H1 (cell line): ENCODE data around the gene C11orf65. TPM values are rescaled to one million over a fixed set of nuclear protein-coding genes. Genes with fewer than 3 reads are reported as not detected.
"Not testable (repeated sequence)": the region's sequence is repeated elsewhere in the genome, so short reads cannot be mapped to it uniquely, and the experiment has no call there.

ENCODE experiments used
- CTCF ChIA-PET: fragments of 300-600 bp; sonication (Branson Sonifier 250); formaldehyde crosslinking; loops from one replicate; lab custom pipeline; 2021; ENCODE audit not compliant: partially characterized antibody; lab: Charles Lee
- POLR2A ChIA-PET: fragments of 300-600 bp; sonication (Branson Sonifier 250); formaldehyde crosslinking; loops from one replicate; lab custom pipeline; 2021; ENCODE audit warnings: inconsistent platforms; ENCODE audit not compliant: partially characterized antibody; lab: Charles Lee
- DNase-seq, 2 experiments: peaks; one replicate each; pipeline versions ENCODE4 v3.0.0 to v3.0.0-alpha.2; 2010 to 2022; ENCODE audit warnings: low spot score in 2 of 2, low read depth in 1 of 2, mixed read lengths in 1 of 2
- FAIRE-seq: peaks from 2 replicates; lab custom pipeline; 2011; peaks lifted over from hg19 to GRCh38; lab: Jason Lieb, UNC
- H2AFZ ChIP-seq: 2 replicates; pipeline ENCODE4 v1.8.1; 2012; ENCODE audit warnings: low read length, inconsistent platforms
- H2AK5ac ChIP-seq: 2 replicates; pipeline ENCODE4 v1.6.1; 2013; ENCODE audit warnings: low read depth, low read length
- H2BK120ac ChIP-seq: replicated peaks from 2 replicates; pipeline ENCODE3; 2013; ENCODE audit warnings: low read depth, low read length, inconsistent platforms
- H2BK12ac ChIP-seq: 2 replicates; pipeline ENCODE4 v1.6.1; 2013; ENCODE audit warnings: low read depth, low read length
- H2BK15ac ChIP-seq: 2 replicates; pipeline ENCODE4 v1.6.1; 2013; ENCODE audit warnings: low read length
- H2BK20ac ChIP-seq: 2 replicates; pipeline ENCODE4 v1.6.1; 2013; ENCODE audit warnings: low read length
- H2BK5ac ChIP-seq: 2 replicates; pipeline ENCODE4 v1.6.1; 2013; ENCODE audit warnings: low read depth, low read length
- H3K14ac ChIP-seq: 2 replicates; pipeline ENCODE4 v1.6.1; 2013; ENCODE audit warnings: inconsistent platforms; ENCODE audit not compliant: insufficient read length
- H3K18ac ChIP-seq: 2 replicates; pipeline ENCODE4 v1.6.1; 2013; ENCODE audit warnings: low read length; ENCODE audit errors: extremely low read depth
- H3K23ac ChIP-seq: 2 replicates; pipeline ENCODE4 v1.6.1; 2013; ENCODE audit warnings: inconsistent platforms; ENCODE audit not compliant: insufficient read length
- H3K23me2 ChIP-seq: 2 replicates; pipeline ENCODE4 v1.6.1; 2013; ENCODE audit warnings: low read depth, low read length
- H3K27ac ChIP-seq: 2 replicates; pipeline ENCODE4 v1.6.1; 2011; ENCODE audit warnings: low read depth, low read length, inconsistent platforms
- H3K27me3 ChIP-seq, 4 experiments: replicated peaks in 1 of 4; 1 replicate in 1 of 4; 2 replicates in 3 of 4; pipeline versions ENCODE4 v1.6.1 to v1.8.1; 2011 to 2013; ENCODE audit warnings: low read length in 3 of 4, mild to moderate bottlenecking in 3 of 4, inconsistent platforms in 2 of 4, mixed read lengths in 2 of 4, moderate library complexity in 1 of 4; ENCODE audit not compliant: control insufficient read depth in 3 of 4, insufficient read depth in 3 of 4; ENCODE audit errors: extremely low read depth in 1 of 4
- H3K36me3 ChIP-seq, 4 experiments: 2 replicates each; pipeline versions ENCODE4 v1.6.1 to v1.8.1; 2011 to 2013; ENCODE audit warnings: mild to moderate bottlenecking in 4 of 4, low read length in 3 of 4, moderate library complexity in 2 of 4, control low read depth in 1 of 4, inconsistent platforms in 1 of 4; ENCODE audit not compliant: insufficient read depth in 4 of 4, control insufficient read depth in 2 of 4
- H3K4ac ChIP-seq: replicated peaks from 2 replicates; pipeline ENCODE3; 2013; ENCODE audit warnings: low read length, low read depth, mixed read lengths, inconsistent platforms; ENCODE audit not compliant: insufficient read length
- H3K4me1 ChIP-seq, 4 experiments: replicated peaks in 1 of 4; 1 replicate in 1 of 4; 2 replicates in 3 of 4; pipeline versions ENCODE4 v1.6.1 to v1.8.1; 2011 to 2013; ENCODE audit warnings: low read length in 3 of 4, inconsistent platforms in 2 of 4, mixed read lengths in 1 of 4; ENCODE audit not compliant: insufficient read depth in 4 of 4, control insufficient read depth in 3 of 4
- H3K4me2 ChIP-seq, 2 experiments: 2 replicates each; pipeline versions ENCODE4 v1.6.1 to v1.8.1; 2011 to 2013; ENCODE audit warnings: low read depth in 2 of 2, low read length in 2 of 2, control low read depth in 1 of 2, inconsistent platforms in 1 of 2, mild to moderate bottlenecking in 1 of 2; ENCODE audit not compliant: insufficient read depth in 1 of 2
- H3K4me3 ChIP-seq, 4 experiments: fragments of 200-600, 300-600 bp in 1 of 4; sonication (generic), shearing (Covaris generic), sonication (Bioruptor Twin) in 1 of 4; 2 replicates each; pipeline versions ENCODE4 v1.5.1 to v1.8.1; 2011 to 2016; ENCODE audit warnings: low read length in 4 of 4, low read depth in 3 of 4, control low read depth in 2 of 4, inconsistent platforms in 2 of 4, mild to moderate bottlenecking in 2 of 4, mixed read lengths in 1 of 4, moderate library complexity in 1 of 4; ENCODE audit not compliant: insufficient read depth in 2 of 4; ENCODE audit errors: extremely low read depth in 1 of 4
- H3K56ac ChIP-seq: replicated peaks from 2 replicates; pipeline ENCODE3; 2013; ENCODE audit warnings: low read depth, mild to moderate bottlenecking, mixed read lengths, low read length, inconsistent platforms; ENCODE audit not compliant: insufficient read length
- H3K79me1 ChIP-seq: 2 replicates; pipeline ENCODE4 v1.6.1; 2013; ENCODE audit warnings: low read depth, low read length, control low read depth
- H3K79me2 ChIP-seq, 2 experiments: 2 replicates each; pipeline versions ENCODE4 v1.6.1 to v1.8.1; 2012 to 2013; ENCODE audit warnings: low read length in 2 of 2, mild to moderate bottlenecking in 2 of 2, inconsistent platforms in 1 of 2; ENCODE audit not compliant: insufficient read depth in 2 of 2, control insufficient read depth in 1 of 2
- H3K9ac ChIP-seq, 4 experiments: replicated peaks in 1 of 4; 1 replicate in 1 of 4; 2 replicates in 3 of 4; pipeline versions ENCODE4 v1.6.1 to v1.8.1; 2011 to 2013; ENCODE audit warnings: low read depth in 3 of 4, low read length in 3 of 4, control low read depth in 2 of 4, mild to moderate bottlenecking in 2 of 4, moderate library complexity in 2 of 4, inconsistent platforms in 1 of 4; ENCODE audit errors: extremely low read depth in 1 of 4
- H3K9me3 ChIP-seq, 2 experiments: 2 replicates each; pipeline versions ENCODE4 v1.6.1 to v1.8.1; 2012 to 2013; ENCODE audit warnings: mild to moderate bottlenecking in 2 of 2, moderate library complexity in 2 of 2, control low read depth in 1 of 2, inconsistent platforms in 1 of 2, low read depth in 1 of 2, low read length in 1 of 2, mixed read lengths in 1 of 2; ENCODE audit not compliant: insufficient read depth in 2 of 2
- H4K20me1 ChIP-seq, 2 experiments: replicated peaks in 1 of 2; 2 replicates each; pipeline versions ENCODE3 to v1.8.1; 2011 to 2013; ENCODE audit warnings: inconsistent platforms in 2 of 2, low read length in 2 of 2, mild to moderate bottlenecking in 1 of 2; ENCODE audit not compliant: insufficient read depth in 2 of 2, control insufficient read depth in 1 of 2
- H4K5ac ChIP-seq: 2 replicates; pipeline ENCODE4 v1.6.1; 2013; ENCODE audit warnings: low read length, low read depth, mixed read lengths, inconsistent platforms; ENCODE audit not compliant: insufficient read length
- H4K8ac ChIP-seq: 2 replicates; pipeline ENCODE4 v1.8.0; 2013; ENCODE audit warnings: mild to moderate bottlenecking, moderate library complexity, low read length, inconsistent platforms; ENCODE audit not compliant: insufficient read depth; ENCODE audit errors: extremely low read depth
- H4K91ac ChIP-seq: replicated peaks from 2 replicates; pipeline ENCODE3; 2013; ENCODE audit warnings: low read length, mixed read lengths, inconsistent platforms; ENCODE audit not compliant: insufficient read length
- CTCF ChIP-seq, 3 experiments: IDR thresholded peaks; 1 replicate in 2 of 3; 2 replicates in 1 of 3; pipeline versions ENCODE4 v1.5.1 to v1.6.1; 2011; ENCODE audit warnings: low read length in 3 of 3, mild to moderate bottlenecking in 3 of 3, inconsistent platforms in 2 of 3, low read depth in 1 of 3, moderate library complexity in 1 of 3; ENCODE audit not compliant: insufficient read depth in 1 of 3; ENCODE audit errors: control extremely low read depth in 1 of 3
- RAD21 ChIP-seq, 2 experiments: IDR thresholded peaks in 1 of 2; conservative IDR thresholded peaks in 1 of 2; 2 replicates each; pipeline ENCODE4 v1.6.1; 2011; ENCODE audit warnings: low read depth in 2 of 2, low read length in 2 of 2, improper control_type of control experiment in 1 of 2, inconsistent platforms in 1 of 2, mild to moderate bottlenecking in 1 of 2, moderate library complexity in 1 of 2
- WGBS, 2 experiments: shearing (Covaris generic) in 1 of 2; methylation state at CpG; one replicate each; pipeline versions ENCODE4 v1.1.6 to v1.1.7; 2013 to 2015; ENCODE audit warnings: low lambda C conversion rate in 2 of 2, mixed read lengths in 2 of 2, inconsistent platforms in 1 of 2, low coverage in 1 of 2, missing lambda C conversion rate in 1 of 2; ENCODE audit not compliant: insufficient replicate concordance in 2 of 2, insufficient coverage in 1 of 2, insufficient read length in 1 of 2; ENCODE audit errors: extremely low coverage in 1 of 2, missing lambda C conversion rate in 1 of 2; 5-methylcytosine and 5-hydroxymethylcytosine counted together
- polyA plus RNA-seq, 7 experiments: library from polyadenylated mRNA; depleted of rRNA in 3 of 7; stranded (reverse) in 5 of 7; unstranded in 2 of 7; fragments of >200 nt in 5 of 7; fragments of 200-250 nt in 2 of 7; gene quantifications; 1 replicate in 5 of 7; 2 replicates in 1 of 7; 4 replicates in 1 of 7; pipeline versions ENCODE4 v1.2.1 to v1.2.3, GENCODE V29; 2011 to 2013; ENCODE audit warnings: missing spikeins in 2 of 7, mixed read lengths in 2 of 7
- total RNA-seq: library from RNA; stranded (reverse); fragmentation: NEBNext Ultra II Directional; extraction: Animal tissue kit (Norgen Biotek cat#: 25700); gene quantifications from 2 replicates; pipeline ENCODE4 v1.2.1, GENCODE V29; 2021

C11orf65 gene
- total and polyA plus RNA-seq, 2 of the 8 experiments (the other 6 are each of a cell fraction or from before 2014, with no cell fraction given): 0.14 to 0.22 TPM

DNA sequence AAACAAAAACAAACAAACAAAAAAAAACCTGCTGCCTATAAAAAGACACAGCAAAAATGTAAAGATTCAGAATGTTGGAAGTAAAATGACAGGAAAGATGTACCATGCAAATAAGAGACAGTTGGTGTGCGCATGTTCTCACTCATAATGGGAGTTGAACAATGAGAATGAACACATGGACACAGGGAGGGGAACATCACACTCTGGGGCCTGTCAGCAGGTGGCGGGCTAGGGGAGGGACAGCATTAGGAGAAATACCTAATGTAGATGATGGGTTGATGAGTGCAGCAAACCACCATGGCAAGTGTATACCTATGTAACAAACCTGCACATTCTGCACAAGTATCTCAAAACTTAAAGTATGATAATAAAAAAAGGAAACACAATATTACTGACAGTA, 49.8 kb downstream of the C11orf65 start:
- H2BK20ac ChIP-seq, H2BK120ac ChIP-seq, H3K36me3 ChIP-seq, H3K9me3 ChIP-seq, CTCF ChIA-PET, H3K4me2 ChIP-seq, H3K14ac ChIP-seq, FAIRE-seq, H3K79me1 ChIP-seq, H2BK5ac ChIP-seq, H3K9ac ChIP-seq, H2AK5ac ChIP-seq, DNase-seq, H4K20me1 ChIP-seq, H3K27me3 ChIP-seq, H3K27ac ChIP-seq, H4K8ac ChIP-seq, H2BK12ac ChIP-seq, H2AFZ ChIP-seq, H3K79me2 ChIP-seq, H3K23ac ChIP-seq, H3K23me2 ChIP-seq, H4K5ac ChIP-seq, H3K18ac ChIP-seq, H4K91ac ChIP-seq, H3K4me1 ChIP-seq, H3K4me3 ChIP-seq, H3K4ac ChIP-seq, H3K56ac ChIP-seq, H2BK15ac ChIP-seq, POLR2A ChIA-PET: not testable (repeated sequence)
- TF ChIP-seq CTCF (IDR thresholded peaks at IDR 0.05; ENCODE audit: control extremely low read depth in 1 of 3, insufficient read depth in 1 of 3, low read depth in 1 of 3, low read length in 3 of 3) (peak in 2 of 3 experiments; percentile 26 to 32; a peak in 2 of 4 replicates), RAD21 (IDR thresholded peaks at IDR 0.05 in 1 of 2, conservative IDR thresholded peaks at IDR 0.05 in 1 of 2; ENCODE audit: low read depth in 2 of 2, low read length in 2 of 2) (peak; percentile 25 to 29; a peak in 3 of 4 replicates)
- 76% methylated on average over 2 of the region's 2 CpGs; no CpG with 5 or more reads in 1 of the 2 experiments for WGBS, 2 experiments
